GM12865 (cell line): ENCODE measurements around the gene UROC1.

ENCODE experiments used
- DNase-seq: peaks from one replicate; pipeline ENCODE4 v3.0.0; 2010; ENCODE audit warnings: low read depth
- H3K4me3 ChIP-seq: 2 replicates; pipeline ENCODE4 v1.5.1; 2011; ENCODE audit warnings: mild to moderate bottlenecking, low read depth, low read length, control low read depth
- CTCF ChIP-seq: IDR thresholded peaks from 2 replicates; pipeline ENCODE4 v1.5.1; 2011; ENCODE audit warnings: low read length, control low read depth, low read depth, inconsistent platforms; ENCODE audit not compliant: insufficient read depth; ENCODE audit errors: missing control alignments

The UROC1 gene

GRCh38 chr3:126438186-126438585 is 79.4 kb downstream of the UROC1 start:
- DNase-seq = no peak
- no peak overlapping the region for H3K4me3 ChIP-seq

GRCh38 chr3:126436826-126437717 is 80.5 kb downstream of the UROC1 start:
- DNase-seq = no peak
- H3K4me3 ChIP-seq = no peak overlapping the region
- no peak for TF ChIP-seq CTCF

More at GRCh38 chr3:126438186-126438585, 79.4 kb downstream of the UROC1 start:
- no peak for TF ChIP-seq CTCF

GRCh38 chr3:126435456-126436315 is 81.9 kb downstream of the UROC1 start:
- TF ChIP-seq CTCF = no peak
- no peak overlapping the region for H3K4me3 ChIP-seq
- no peak for DNase-seq

- TF ChIP-seq CTCF = no peak
- DNase-seq = no peak
Measured at GRCh38 chr3:126434931-126435411, 82.6 kb downstream of the UROC1 start.

GRCh38 chr3:126434264-126434590 is 83.3 kb downstream of the UROC1 start:
- no peak for TF ChIP-seq CTCF
- no peak for DNase-seq
- no peak overlapping the region for H3K4me3 ChIP-seq

More at GRCh38 chr3:126434931-126435411, 82.6 kb downstream of the UROC1 start:
- no peak overlapping the region for H3K4me3 ChIP-seq

- DNase-seq = no peak
- H3K4me3 ChIP-seq = no peak overlapping the region
- TF ChIP-seq CTCF = no peak
Measured at GRCh38 chr3:126433496-126434263, 83.9 kb downstream of the UROC1 start.
